NCI-H2227 (cell line): Measurements from ENCODE around the gene MX2.

Experiments
- DNase-seq: peaks from one replicate; lab custom pipeline; 2025; ENCODE audit not compliant: unreplicated experiment; lab: John Stamatoyannopoulos, UW

Gene MX2

DNA sequence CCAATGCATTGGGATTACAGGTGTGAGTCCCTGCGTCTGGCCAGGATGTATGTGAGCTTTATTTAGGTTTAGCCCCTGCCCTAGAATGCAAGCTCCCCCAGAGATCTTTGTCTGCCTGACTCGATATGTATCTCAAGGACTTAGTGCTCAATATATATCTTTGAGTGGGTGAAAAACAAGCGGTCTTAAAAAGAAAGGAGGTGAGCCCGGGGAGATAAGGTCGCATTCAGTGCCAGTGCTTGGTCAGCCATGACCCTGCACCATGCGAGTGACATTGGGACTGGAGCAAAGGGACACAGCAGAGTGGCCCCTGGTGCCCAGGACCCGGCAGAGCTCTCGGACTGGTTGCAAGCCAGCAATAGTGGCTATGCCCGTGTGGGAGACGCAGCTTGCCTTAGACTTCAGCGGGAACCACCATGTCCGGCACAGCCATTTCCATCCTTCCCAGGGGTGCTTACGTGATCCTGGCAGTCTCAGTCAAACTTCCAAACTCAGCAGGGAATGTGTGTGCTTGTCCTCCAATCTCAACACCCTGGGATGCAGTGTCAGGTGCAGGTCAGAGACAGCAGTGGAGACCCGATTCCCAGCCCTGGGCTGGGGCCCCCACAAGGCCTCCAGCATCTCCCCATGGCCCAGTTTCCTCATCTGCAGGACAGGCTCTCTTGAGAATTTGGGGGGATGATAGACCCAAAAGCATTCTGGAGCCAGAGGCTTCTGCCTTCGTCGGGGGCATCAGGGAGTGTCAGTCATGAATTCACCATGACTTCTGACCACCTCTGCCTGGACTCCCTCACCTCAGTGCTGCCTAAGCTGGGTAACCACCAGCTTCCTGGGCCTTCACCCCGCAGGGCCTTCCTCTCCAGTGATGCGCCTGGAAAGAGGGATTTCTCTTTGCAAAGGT is 1.8 kb downstream of the MX2 start:
- no peak for DNase-seq

DNA sequence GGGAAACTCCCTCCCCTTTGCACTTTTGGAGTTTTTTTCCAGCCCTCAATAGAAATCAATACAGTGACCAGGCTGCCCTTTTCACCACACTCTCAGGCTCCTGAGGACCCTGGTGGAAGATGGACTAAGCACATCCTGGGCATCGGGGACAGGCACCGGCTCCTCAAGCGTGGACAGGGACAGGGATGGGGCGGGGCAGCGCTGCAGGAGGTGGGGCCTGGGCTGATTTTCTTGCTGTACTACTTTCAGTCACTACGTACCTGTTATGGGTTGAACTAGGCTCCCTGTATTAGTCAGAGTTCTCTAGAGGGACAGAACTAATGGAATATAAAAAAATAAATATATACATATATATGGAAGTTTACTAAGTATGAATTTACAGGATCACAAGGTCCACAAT is 2.5 kb downstream of the MX2 start:
- DNase-seq, result no peak

DNA sequence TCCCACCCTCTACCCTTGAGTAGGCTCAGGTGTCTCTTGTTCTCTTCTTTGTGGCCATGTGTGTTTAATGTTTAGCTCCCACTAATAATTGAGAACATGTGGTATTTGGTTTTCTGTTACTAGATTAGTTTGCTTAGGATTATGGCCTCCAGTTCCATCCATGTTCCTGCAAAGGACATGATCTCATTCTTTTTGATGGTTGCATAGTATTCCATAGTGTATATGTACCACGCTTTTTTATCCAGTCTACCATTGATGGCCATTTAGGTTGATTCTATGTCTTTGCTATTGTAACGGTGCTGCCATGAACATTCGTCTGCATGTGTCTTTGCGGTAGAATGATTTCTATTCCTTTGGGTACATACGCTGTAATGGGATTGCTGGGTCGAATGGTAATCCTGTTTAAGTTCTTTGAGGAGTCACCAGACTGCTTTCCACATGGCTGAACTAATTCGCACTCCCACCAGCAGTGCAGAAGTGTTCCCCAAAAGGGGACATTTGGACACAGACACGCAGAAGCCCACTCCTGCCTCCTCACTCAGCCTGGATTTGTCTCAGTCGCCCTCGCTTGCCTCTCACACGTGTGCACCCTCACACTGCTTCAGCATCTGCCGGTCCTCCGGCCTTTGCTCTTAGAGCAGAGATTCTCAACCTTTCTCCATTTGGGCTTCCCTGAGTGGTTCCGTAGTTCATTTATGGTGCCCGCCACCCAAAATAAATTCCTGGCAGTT is 3.7 kb downstream of the MX2 start:
- no peak for DNase-seq

DNA sequence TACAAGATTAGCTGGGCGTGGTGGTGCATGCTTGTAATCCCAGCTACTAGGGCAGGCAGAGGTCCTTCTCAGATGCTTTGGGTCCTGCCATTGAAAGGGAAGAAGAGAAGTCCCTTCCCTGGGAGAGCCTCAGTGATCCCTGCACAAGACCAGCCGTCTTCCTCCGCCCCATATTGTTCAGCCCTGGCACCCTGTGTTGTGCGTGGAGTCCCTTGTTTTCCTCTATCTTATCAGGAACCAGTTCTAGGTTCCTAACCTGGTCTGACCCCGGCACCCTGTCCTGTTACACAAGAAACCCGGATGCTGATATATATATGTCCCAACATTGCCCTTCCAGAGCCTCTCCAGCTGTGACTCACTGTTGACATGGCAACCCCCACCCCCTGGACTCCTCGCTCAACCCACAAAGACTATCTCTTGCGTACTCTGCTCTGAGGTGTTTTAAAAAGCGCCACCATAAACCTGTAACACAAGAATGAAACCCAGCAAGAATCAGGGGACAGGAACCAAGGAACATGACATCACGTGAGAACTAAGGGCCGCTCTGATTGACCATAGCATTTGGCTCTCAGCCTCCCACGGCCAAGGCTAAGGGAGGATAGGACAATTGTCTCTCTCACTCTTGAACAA is 4.8 kb downstream of the MX2 start:
- DNase-seq, result no peak

DNA sequence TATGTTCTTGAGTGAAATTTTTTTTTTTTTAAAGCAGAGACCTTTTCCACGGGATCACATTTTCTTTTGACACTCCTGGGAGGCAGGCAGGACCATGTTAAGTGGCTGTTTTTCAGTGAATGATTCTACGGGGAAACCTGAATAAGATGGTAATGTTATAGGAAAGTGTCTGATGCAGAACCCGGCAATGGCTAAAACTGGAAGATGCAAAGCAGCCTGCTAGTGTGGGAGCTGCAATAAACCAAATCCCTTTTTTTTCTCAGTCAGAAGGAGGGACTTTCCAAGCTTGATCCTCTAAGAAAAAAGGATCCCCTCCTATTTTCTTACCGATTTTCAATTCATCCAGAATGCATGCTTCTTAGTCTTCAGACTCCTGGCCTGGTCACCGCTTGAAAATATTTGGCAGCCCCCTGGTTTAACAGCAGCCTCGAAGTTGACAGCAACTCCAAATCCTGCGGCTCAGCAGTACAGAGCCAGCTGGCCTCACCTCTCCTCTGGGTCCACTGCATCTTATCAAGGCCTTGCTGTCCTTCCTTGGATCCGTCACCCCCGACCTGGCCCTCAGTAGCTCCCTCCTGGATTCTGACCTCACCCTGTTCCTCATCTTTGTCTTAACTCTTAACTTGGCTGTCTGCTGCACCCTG is 5.6 kb downstream of the MX2 start:
- DNase-seq, result no peak

DNA sequence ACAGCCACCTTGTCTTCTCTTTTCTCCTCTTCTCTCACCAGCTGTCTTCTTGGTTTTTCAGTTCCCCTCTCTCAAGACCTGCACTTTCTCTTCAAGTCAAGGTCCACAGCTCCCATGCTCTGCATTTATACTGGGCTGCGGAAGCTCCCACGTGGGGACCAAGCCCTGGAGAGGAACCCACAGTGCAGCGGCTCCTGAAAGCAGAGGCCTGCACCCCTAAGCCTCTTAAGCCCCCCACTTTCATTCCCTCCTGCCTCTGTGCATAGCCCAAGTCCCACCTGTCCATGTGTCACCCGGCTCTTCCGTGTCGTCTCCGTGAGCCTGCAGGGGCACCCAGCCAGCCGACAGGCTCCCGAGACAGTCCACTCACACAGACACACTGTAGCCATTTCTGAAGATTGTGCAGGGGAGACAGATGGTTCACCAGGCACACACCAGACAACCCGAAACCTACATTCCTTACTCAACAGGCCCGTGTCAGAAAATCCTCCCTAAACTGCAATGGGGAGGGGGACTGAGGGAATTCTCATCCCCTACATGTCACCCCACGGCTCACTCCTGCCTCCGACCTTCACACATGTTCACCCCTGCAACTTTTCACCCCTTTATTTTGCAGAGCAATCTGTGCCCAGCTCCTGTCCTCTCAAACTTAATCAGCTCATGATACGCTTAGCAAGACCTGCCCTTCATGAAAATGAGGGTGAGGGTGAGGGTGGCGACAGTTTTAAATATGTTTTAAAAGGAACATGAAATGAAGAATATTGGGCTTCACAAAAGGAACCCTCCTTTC is 6.3 kb downstream of the MX2 start:
- DNase-seq, result no peak

DNA sequence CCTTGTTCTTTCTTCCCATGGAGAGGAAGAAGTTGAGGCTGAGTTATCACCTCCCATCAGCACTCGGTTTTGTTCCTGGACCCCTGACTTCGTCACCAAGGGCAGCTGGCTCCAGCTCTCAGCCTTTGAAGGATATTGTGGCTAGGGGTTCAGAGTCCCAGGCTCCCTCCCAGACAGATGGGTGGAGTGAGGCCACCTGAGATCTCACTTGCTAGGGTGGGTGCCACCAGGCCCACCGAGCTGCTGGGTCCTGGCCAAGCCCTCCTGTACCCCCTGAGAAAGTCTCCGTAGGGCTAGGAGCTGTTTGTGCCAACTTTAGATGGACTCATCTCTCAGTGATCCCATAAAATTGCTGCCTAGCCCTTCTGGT is 6.9 kb downstream of the MX2 start:
- DNase-seq, result no peak

DNA sequence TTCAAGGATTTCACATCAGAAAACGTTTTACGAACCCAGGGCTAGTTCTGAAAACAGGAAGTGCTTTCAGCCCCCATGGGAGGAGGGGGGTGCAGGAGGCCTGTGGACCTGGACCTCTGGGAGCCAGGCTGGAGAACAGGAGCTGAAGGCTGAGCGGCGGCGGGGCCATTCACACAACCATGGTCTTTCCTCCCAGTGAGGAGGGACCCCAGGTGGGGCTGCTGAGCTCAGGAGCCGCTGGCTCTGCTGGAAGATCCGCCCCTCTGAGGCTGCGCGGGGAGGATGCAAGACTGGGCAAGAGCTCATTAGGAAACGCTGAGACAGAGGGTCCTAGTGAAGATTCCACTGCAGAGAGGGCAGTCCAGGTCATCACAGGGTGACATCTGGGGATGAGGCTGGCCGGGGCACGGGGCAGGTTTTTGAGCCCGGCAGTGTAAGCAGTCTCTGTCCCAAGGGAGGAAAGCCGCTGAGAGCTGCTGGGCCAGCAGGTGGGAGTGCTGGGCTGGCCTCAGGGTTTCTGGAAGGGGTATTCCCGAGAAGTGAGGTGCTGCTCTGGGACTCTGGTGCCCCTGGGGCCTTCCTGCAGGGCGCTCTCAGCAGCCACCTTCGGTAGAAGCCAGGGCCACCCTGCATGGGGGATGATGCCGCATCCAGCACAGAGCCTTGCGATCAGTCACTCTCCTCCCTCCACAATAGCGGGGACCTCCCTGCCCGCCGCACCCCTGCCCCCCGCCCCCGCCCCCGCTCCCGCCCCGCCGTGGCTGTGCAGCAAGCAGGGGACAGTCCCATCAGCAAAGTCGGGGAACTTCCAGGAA is 7.5 kb downstream of the MX2 start:
- peak; percentile 66 for DNase-seq

DNA sequence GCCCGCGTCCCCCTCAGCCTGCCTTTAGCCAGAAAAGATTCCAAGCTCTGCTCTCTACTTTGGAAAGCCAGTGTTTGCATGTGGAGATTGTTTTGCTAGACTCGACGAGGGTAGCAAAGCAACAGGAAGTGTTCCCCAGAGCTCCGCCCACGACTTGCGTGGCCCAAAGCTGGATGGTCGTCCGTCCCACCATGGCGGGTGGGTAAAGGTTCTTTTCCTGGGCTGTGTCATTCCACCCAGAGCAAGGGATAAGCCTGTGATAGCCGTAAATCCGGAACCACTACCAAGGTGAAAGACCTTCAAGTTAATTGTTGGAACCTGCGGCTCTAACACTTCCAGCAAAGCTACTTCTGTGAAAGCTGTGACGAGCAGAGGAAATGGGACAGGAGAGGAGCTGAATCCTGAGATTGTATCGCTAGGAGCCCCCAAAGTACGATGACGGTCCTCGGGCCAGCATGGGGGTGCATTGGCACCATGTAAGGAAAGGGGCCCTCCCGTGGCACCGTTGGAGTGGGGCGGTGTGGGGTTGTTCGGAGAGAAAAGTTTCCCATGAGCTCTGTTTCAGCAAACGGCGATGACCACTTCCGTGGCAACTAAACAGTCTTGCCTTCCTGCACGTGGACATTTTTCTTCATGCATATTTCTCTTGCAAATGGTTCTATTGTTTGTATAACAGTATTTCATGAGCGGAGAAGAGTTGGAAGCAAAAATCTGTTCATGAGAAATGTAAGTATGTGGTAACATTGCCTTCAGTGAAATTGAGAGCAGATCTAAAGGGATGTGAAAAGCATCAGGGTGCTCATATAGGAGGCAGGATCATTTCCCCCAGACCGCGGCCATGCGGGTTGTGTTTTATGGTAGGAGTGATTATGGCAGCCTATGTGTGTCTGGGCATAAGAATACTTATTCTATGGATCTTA is 8.4 kb downstream of the MX2 start:
- DNase-seq, result peak; percentile 51

DNA sequence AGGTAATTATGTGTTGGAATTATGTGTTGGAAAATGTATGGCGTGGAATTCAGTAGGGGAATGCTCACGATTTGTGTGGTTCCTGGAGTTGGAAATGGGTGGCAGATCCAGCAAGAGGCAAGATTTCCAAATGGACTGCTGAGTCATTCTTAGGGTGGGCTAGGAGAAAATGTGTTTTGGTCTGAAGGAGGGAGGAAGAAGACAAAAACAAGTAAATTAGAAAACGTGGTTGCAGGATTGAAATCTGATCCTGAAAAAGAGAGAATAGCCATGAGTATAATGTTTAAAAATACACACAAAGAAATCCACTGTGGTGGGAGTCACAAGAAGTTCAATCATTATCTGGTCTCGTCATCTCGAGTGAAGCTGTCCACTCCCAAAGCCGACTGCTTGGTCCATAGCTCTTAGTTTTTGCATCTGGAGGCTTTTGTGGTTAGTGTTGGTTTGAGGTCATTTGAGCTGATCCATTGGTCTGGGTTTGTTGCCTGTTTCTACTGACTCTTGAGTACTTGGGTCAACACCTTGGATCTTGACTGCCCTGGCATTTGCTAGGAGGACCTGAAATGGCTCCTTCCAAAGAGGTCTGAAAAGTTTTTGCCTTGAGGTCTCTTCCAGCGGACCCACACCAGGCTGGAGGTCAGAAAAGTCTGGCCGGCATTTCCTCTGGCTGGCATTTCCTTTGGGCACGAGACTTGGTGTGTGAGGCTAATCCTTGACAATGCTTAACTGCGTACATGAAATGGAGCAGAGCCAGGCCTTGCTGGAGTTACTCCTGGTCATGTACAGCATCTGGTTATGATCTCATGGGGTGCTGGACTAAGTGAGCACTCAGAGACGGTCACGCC is 9.2 kb downstream of the MX2 start:
- no peak for DNase-seq

DNA sequence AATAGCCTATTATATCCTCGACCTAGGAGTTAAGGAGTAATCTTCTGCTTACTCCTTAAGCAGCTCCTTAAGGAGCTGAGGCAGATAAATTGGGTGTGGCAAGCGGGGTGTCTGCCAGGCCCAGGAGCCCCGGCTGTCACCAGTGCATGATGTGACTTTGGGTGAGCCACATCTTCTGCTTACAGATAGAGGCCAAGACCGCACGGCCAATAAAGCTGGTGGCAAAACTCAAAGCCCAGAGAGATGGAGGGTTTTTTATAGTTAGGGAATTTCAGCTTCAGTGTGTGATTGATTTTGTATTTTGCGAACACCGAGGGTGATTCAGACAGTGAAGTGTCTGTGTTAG is 9.8 kb downstream of the MX2 start:
- DNase-seq, result no peak

DNA sequence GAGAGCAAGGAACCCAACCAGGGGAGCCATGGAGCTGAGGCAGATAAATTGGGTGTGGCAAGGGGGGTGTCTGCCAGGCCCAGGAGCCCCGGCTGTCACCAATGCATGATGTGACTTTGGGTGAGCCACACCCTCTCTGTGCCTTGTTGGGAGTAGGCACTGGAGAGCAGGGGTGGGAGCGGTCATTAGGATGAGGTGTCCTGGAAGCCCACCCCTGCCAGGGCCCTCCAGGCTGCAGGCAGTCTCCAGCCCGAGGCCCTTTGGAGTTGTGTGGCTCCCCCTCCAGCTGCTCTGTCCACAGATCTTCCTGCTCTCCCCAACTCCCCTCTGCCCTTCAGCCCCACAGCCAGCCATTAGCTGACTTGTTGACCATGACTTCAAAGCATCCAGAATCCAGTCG is 11.4 kb downstream of the MX2 start:
- no peak for DNase-seq

DNA sequence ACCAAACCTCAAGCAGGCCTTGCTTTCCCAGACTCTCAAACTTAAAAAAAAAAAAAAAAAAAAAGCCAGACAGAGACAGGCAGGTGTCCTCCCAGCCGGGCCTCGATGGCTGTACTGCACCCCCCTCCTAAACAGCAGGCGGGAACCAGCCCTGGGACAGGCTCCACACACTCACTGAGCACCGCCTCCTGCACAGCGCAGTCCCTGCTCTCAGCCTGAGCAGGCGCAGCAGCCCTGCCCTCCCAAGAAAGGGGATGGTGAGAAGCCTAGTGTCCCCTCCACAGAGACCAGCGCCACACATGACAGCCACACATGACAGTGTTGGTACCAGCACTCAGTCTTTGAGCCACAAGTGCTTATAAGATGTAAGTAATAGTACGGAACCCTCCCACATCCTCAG is 11.9 kb downstream of the MX2 start:
- no peak for DNase-seq

DNA sequence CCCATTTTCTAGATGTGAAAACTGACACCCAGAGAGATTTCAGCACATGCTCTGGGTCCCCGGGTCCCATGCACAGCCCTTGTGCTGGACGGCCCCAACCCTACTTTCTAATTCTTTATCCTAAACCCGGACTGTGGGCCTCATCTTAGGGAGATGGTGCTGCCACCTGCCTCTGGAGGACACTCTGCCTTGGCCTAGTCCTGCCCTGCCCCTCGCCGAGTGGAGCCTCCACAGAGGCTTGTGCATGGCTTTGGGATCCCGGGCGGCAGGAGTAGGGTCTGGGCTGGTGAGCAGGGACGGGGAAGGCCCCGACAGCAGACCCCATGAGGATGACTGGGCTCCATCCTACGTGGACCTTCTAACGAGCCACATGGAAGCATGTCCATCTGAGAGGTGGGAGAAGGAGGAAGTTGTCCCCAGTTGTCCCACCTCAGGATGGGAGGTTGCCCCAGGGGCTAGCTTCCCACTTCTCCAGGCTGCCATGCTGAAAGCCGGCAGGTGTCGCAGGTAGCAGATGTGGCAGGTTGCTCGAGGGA is 12.4 kb downstream of the MX2 start:
- no peak for DNase-seq

DNA sequence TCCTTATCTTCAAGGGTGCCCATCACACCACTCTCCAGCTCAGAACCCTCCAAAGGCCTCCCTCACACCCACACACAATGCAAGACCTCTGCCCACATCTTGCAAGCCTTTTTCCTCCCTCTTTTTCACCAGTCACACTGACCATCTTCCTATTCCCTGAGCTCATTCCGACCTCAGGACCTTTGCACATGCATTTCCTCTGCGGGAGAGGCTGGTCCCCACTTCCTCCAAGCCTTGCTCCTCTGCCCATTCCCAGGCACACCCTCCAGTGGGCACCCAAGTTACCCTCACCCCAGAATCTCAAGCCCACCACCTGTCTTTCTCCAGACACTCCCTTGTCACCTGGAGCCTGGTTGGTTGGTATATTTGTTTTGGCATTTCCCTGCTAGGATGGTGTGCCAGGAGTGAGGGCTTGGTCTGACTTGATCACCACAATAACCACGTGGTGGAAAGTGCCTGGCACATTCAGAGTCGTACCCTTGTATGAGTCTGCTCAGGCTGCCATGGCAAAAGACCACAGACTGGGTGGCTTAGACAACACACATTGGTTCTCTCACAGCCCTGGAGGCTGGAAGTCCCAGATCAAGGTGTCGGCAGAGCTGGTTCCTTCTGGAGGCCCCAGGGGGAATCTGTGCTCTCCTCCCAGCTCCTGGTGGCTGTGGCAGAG is 13.2 kb downstream of the MX2 start:
- DNase-seq, result no peak

DNA sequence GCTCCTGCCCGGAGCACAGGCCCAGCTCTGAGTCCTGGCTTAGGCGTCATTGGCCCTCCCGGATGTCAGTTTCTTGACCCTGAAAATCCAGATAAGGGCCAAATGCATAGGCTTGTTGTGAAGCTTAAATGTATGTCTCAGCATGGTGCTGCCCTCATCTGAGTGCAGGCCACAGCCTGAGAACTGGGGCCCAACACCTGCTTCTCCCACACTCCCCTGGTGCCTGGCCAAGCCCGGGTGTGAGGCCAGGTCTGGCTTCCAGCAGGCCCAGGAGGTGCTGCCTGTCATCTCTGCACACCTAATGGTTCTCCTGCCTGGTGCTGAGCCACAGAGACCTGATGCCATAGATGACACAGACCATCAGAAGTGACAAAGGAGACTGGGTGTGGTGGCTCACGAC is 14.0 kb downstream of the MX2 start:
- DNase-seq, result no peak

DNA sequence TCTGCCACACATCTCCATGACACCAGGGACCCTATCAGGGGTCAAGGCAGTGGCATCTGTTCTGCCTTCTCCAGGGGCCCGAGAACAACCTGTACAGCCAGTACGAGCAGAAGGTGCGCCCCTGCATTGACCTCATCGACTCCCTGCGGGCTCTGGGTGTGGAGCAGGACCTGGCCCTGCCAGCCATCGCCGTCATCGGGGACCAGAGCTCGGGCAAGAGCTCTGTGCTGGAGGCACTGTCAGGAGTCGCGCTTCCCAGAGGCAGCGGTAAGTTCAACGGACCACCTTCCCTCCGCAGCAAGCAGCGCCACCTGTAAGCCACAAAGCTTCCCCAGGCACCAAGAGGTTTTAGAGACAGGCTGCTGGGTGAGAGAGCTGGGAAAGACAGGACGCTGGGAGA is 15.9 kb downstream of the MX2 start:
- no peak for DNase-seq
